Thymus (tissue), 11 donors: ENCODE data around the gene BTBD16. TPM values are rescaled to one million over a fixed set of nuclear protein-coding genes. Genes with fewer than 3 reads are reported as not detected.

Experiments
- DNase-seq, 9 donors: peaks; one replicate each; pipeline ENCODE4 v3.0.0-alpha.2; 2013; ENCODE audit warnings: low spot score in 9 of 9, low read depth in 6 of 9, missing footprints in 1 of 9
- H3K27ac ChIP-seq, 2 donors: one replicate each; pipeline ENCODE4 v1.5.1; 2013; ENCODE audit warnings: control low read depth in 1 of 2, low read depth in 1 of 2, low read length in 1 of 2, mild to moderate bottlenecking in 1 of 2, moderate library complexity in 1 of 2
- H3K27me3 ChIP-seq, 2 donors: one replicate each; pipeline ENCODE4 v1.5.1; 2013; ENCODE audit warnings: low read length in 1 of 2; ENCODE audit not compliant: control insufficient read depth in 2 of 2, insufficient read depth in 1 of 2
- H3K36me3 ChIP-seq, 2 donors: one replicate each; pipeline ENCODE4 v1.5.1; 2013; ENCODE audit warnings: low read length in 1 of 2, mild to moderate bottlenecking in 1 of 2, moderate library complexity in 1 of 2; ENCODE audit not compliant: control insufficient read depth in 2 of 2, insufficient read depth in 2 of 2
- H3K4me1 ChIP-seq, 2 donors: one replicate each; pipeline ENCODE4 v1.5.1; 2013; ENCODE audit warnings: low read length in 2 of 2; ENCODE audit not compliant: control insufficient read depth in 2 of 2, insufficient read depth in 2 of 2
- H3K4me3 ChIP-seq, 2 donors: one replicate each; pipeline ENCODE4 v1.5.1; 2013; ENCODE audit warnings: low read length in 2 of 2, control low read depth in 1 of 2, mild to moderate bottlenecking in 1 of 2
- H3K9me3 ChIP-seq, 2 donors: one replicate each; pipeline ENCODE4 v1.5.1; 2013; ENCODE audit warnings: low read length in 1 of 2, mild to moderate bottlenecking in 1 of 2; ENCODE audit not compliant: control insufficient read depth in 2 of 2, insufficient read depth in 1 of 2
- WGBS: extraction: QIAGEN DNeasy Blood & Tissue Kit; methylation state at CpG from one replicate; pipeline ENCODE4 v1.1.7; 2013; 5-methylcytosine and 5-hydroxymethylcytosine counted together
- polyA plus RNA-seq: library from polyadenylated mRNA; stranded (reverse); fragments of 200-250 nt; gene quantifications from one replicate; pipeline ENCODE4 v1.2.3, GENCODE V29; 2013
- total RNA-seq: library from RNA; stranded (reverse); fragments of 120-200 nt; gene quantifications from one replicate; pipeline ENCODE4 v1.2.4, GENCODE V29; 2013
- donor health status: healthy.

The BTBD16 gene
- total and polyA plus RNA-seq, 2 donors: 0.14 to 1.2 TPM

GRCh38 chr10:122338609-122339441, 67.7 kb downstream of the BTBD16 start:
- H3K4me1 ChIP-seq: no peaks in the 10 kb centered on the region

DNA sequence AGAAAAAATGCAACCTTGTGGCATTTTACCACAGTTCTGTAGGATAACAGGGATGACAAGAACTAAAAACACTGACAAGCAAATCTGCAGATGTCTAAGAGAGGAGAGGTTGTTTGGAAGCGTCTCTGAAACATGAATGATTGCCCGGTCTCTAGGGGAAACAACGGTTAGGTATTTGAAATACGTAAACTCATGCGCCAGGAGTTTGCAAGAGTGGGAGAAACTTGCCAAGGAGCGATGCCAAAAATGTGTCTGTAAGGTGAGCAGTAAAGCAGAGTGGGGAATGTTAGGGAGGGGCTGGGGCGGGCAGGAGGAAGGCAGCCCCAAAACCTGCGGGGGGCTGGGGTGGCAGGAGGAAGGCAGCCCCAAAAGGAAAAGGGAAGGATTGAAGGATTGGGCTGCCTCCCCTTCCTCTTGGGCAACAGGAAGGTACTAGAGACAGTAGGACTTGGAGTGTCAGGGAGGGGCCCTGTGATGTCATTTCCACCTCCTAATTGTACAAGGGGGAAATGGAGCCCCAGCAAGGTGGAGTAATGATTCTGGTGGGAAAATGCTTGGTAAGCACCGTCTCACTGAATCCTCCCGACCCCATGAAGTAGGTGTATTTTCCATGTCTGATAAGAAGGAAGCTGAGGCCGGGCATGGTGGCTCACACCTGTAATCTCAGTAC, 70.2 kb downstream of the BTBD16 start:
- Histone ChIP-seq H3K27ac (peak overlapping the region; percentile 17 to 71), H3K9me3 (peaks cover 0 to 1% of the 10 kb centered on the region in 2 donors), H3K4me3 (no peak overlapping the region), H3K27me3 (no peaks in the 10 kb centered on the region), H3K4me1 (no peaks in the 10 kb centered on the region), H3K36me3 (no peaks in the 10 kb centered on the region)
- 86% methylated on average over 11 of the region's 11 CpGs for WGBS
- peak in 1 of 9 donors; percentile 12 for DNase-seq

More at GRCh38 chr10:122338609-122339441, 67.7 kb downstream of the BTBD16 start:
- DNase-seq: no peak
- Histone ChIP-seq H3K36me3 (no peaks in the 10 kb centered on the region), H3K4me3 (no peak overlapping the region), H3K27ac (no peak overlapping the region), H3K9me3 (peaks cover 0 to 1% of the 10 kb centered on the region in 2 donors), H3K27me3 (no peaks in the 10 kb centered on the region)
- WGBS: 91% methylated on average over 15 of the region's 15 CpGs

- peak in 7 of 9 donors; percentile 4 to 58 (median 16) for DNase-seq
- H3K36me3 ChIP-seq: no peaks in the 10 kb centered on the region
- peaks cover 0 to 1% of the 10 kb centered on the region in 2 donors for H3K9me3 ChIP-seq
- peak overlapping the region in 1 of 2 donors; percentile 25 for H3K27ac ChIP-seq
- H3K27me3 ChIP-seq: no peaks in the 10 kb centered on the region
- H3K4me3 ChIP-seq: no peak overlapping the region
- no peaks in the 10 kb centered on the region for H3K4me1 ChIP-seq
- whole genome bisulfite sequencing: 66% methylated on average over 8 of the region's 8 CpGs
Observed at GRCh38 chr10:122342293-122343134, 71.4 kb downstream of the BTBD16 start.

- H3K4me3 ChIP-seq: no peak overlapping the region
- H3K4me1 ChIP-seq: no peaks in the 10 kb centered on the region
- no peaks in the 10 kb centered on the region for H3K27me3 ChIP-seq
- WGBS: 93% methylated on average over 11 of the region's 11 CpGs
- no peak overlapping the region for H3K27ac ChIP-seq
- no peaks in the 10 kb centered on the region for H3K9me3 ChIP-seq
- DNase-seq: no peak
- H3K36me3 ChIP-seq: no peaks in the 10 kb centered on the region
Observed at GRCh38 chr10:122343135-122343800, 72.2 kb downstream of the BTBD16 start.

- no peak for DNase-seq
- no peak overlapping the region for H3K27ac ChIP-seq
- no peaks in the 10 kb centered on the region for H3K9me3 ChIP-seq
- no peaks in the 10 kb centered on the region for H3K36me3 ChIP-seq
- no peaks in the 10 kb centered on the region for H3K27me3 ChIP-seq
- WGBS: 96% methylated on average over 8 of the region's 8 CpGs
- no peaks in the 10 kb centered on the region for H3K4me1 ChIP-seq
- H3K4me3 ChIP-seq: no peak overlapping the region
Observed at GRCh38 chr10:122343936-122344335, 72.8 kb downstream of the BTBD16 start.

- Histone ChIP-seq H3K27me3 (no peaks in the 10 kb centered on the region), H3K4me3 (no peak overlapping the region), H3K27ac (no peak overlapping the region), H3K4me1 (no peaks in the 10 kb centered on the region), H3K36me3 (no peaks in the 10 kb centered on the region), H3K9me3 (no peaks in the 10 kb centered on the region)
- 96% methylated on average over 9 of the region's 9 CpGs for WGBS
- DNase-seq: no peak
Observed at GRCh38 chr10:122344741-122345258, 73.7 kb downstream of the BTBD16 start.

DNA sequence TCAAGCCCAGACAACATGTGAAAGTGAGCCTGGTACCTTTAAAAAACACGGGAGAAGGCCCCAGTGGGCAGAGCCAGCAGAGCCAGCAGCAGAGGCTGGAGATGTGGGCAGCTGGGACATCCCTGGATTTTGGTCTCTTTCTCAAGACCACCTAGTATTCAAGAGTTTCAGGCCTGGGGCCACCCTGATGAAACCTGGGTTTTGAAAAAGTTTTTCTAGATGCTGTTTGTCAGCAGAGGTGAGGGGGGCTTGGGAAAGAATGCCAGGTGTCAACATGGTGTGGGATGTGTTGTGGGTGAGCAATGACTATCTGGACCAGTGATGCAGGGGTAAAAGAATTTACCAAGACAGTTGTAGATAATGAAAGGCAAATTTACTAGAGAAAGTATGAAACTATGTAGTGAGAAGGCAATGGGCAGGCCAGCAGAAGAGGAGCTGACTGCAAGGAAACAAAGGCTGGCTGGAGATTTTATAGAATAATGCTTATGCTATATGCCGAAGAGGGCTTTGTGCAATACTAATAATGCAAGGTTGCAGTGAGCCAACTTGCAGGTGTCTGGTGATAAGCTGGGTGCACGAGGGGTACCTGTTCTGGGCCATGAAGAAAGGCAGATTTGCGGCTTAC, 75.3 kb downstream of the BTBD16 start:
- Histone ChIP-seq H3K27me3 (no peaks in the 10 kb centered on the region), H3K36me3 (no peaks in the 10 kb centered on the region), H3K4me1 (no peaks in the 10 kb centered on the region), H3K27ac (no peak overlapping the region), H3K4me3 (no peak overlapping the region), H3K9me3 (no peaks in the 10 kb centered on the region)
- 86% methylated on average over 4 of the region's 4 CpGs for WGBS
- DNase-seq: no peak

GRCh38 chr10:122347170-122347841, 76.2 kb downstream of the BTBD16 start:
- H3K27ac ChIP-seq: no peak overlapping the region
- H3K27me3 ChIP-seq: no peaks in the 10 kb centered on the region
- H3K9me3 ChIP-seq: no peaks in the 10 kb centered on the region
- H3K4me3 ChIP-seq: no peak overlapping the region
- H3K4me1 ChIP-seq: no peaks in the 10 kb centered on the region
- H3K36me3 ChIP-seq: no peaks in the 10 kb centered on the region
- 95% methylated on average over 8 of the region's 8 CpGs for WGBS
- no peak for DNase-seq
